ENCODE results near the gene CDC14A. TPM values are rescaled to one million over a fixed set of nuclear protein-coding genes. Genes with fewer than 3 reads are reported as not detected.
"Not testable (repeated sequence)": the region's sequence is repeated elsewhere in the genome, so short reads cannot be mapped to it uniquely, and the experiment has no call there.

Gene CDC14A
- total RNA-seq, 1 donor from 2014 or later = 12.9 TPM

DNA sequence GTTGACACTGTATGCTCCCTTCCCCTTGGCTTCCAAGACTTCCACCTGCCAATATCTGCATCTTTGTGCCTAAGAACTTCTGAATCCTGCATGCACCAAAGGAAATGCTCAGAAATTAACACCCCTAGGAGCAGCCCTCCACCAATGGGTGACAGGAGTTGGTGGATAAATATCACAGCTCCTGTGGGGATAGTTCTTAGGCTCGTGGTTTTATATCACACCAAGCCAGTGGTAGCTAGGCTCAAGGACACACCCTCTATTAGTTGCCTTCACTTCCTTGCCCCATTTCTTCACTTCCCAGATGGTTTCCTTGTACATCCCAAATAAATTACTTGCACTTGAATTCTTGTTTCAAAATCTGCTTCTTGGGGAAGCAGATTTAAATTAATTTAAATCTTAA, 16.9 kb upstream of the CDC14A start:
- no peaks in the 10 kb centered on the region for H3K36me3 Mint-ChIP-seq (ENCODE audit: low read depth, unreplicated experiment)
- no peaks in the 10 kb centered on the region for H3K9me3 Mint-ChIP-seq (ENCODE audit: unreplicated experiment)
- H3K27ac Mint-ChIP-seq (ENCODE audit: unreplicated experiment) = no peak overlapping the region
- peaks cover 5% of the 10 kb centered on the region for H3K4me1 Mint-ChIP-seq (ENCODE audit: unreplicated experiment)
- TF ChIP-seq, protein P1, sequence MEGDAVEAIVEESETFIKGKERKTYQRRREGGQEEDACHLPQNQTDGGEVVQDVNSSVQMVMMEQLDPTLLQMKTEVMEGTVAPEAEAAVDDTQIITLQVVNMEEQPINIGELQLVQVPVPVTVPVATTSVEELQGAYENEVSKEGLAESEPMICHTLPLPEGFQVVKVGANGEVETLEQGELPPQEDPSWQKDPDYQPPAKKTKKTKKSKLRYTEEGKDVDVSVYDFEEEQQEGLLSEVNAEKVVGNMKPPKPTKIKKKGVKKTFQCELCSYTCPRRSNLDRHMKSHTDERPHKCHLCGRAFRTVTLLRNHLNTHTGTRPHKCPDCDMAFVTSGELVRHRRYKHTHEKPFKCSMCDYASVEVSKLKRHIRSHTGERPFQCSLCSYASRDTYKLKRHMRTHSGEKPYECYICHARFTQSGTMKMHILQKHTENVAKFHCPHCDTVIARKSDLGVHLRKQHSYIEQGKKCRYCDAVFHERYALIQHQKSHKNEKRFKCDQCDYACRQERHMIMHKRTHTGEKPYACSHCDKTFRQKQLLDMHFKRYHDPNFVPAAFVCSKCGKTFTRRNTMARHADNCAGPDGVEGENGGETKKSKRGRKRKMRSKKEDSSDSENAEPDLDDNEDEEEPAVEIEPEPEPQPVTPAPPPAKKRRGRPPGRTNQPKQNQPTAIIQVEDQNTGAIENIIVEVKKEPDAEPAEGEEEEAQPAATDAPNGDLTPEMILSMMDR (IDR thresholded peaks at IDR 0.05; ENCODE audit: unreplicated experiment) = no peak
- H3K27me3 Mint-ChIP-seq (ENCODE audit: unreplicated experiment) = no peaks in the 10 kb centered on the region
- DNase-seq (ENCODE audit: low spot score) = no peak
- no peak overlapping the region for H3K4me3 Mint-ChIP-seq (ENCODE audit: unreplicated experiment)

DNA sequence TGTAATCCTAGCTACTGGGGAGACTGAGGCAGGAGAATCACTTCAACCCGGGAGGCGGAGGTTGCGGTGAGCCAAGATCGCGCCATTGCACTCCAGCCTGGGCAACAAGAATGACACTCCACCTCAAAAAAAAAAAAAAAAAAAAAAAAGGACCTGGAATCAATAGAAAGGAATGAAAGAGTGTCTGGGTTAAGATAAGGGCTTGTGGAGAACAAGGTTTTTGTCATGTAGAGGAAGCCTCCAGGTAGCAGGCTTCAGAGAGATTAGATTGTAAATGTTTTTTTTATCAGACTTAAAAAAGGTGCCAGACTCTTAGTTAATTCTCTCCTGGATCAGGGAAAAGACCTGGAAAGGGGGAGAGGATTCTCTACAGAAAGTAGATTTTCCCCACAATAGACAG, 14.4 kb upstream of the CDC14A start:
- not testable (repeated sequence) for H3K36me3 Mint-ChIP-seq (ENCODE audit: low read depth, unreplicated experiment); H3K27ac Mint-ChIP-seq (ENCODE audit: unreplicated experiment); H3K9me3 Mint-ChIP-seq (ENCODE audit: unreplicated experiment); H3K27me3 Mint-ChIP-seq (ENCODE audit: unreplicated experiment); H3K4me1 Mint-ChIP-seq (ENCODE audit: unreplicated experiment); H3K4me3 Mint-ChIP-seq (ENCODE audit: unreplicated experiment); DNase-seq (ENCODE audit: low spot score)

- H3K9me3 Mint-ChIP-seq (ENCODE audit: unreplicated experiment); H3K36me3 Mint-ChIP-seq (ENCODE audit: low read depth, unreplicated experiment); DNase-seq (ENCODE audit: low spot score); H3K27ac Mint-ChIP-seq (ENCODE audit: unreplicated experiment); H3K27me3 Mint-ChIP-seq (ENCODE audit: unreplicated experiment); H3K4me1 Mint-ChIP-seq (ENCODE audit: unreplicated experiment); H3K4me3 Mint-ChIP-seq (ENCODE audit: unreplicated experiment): not testable (repeated sequence)
These were observed 12.6 kb upstream of the CDC14A start for GRCh38 chr1:100339735-100340134.

DNA sequence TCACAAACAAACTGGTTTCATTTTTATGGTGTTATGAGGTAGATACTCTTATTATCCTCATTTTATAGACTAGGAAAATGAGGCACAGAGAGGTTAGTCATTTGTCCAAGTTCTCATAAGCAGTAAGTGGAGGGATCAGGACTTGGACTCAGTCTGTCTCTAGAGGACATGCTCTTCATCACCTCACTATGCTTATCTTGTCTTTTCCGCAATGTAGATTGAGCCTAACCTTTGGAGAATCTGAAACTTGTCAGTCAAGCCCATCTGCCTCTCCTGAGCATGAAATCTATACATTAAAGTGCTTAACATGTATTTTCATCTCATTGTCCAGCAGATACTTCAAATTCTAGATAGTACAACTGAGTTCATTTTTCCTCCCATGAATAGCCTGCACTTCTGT, 11.8 kb upstream of the CDC14A start:
- peaks cover 1% of the 10 kb centered on the region for H3K27me3 Mint-ChIP-seq (ENCODE audit: unreplicated experiment)
- H3K9me3 Mint-ChIP-seq (ENCODE audit: unreplicated experiment) = no peaks in the 10 kb centered on the region
- DNase-seq (ENCODE audit: low spot score) = no peak
- no peaks in the 10 kb centered on the region for H3K36me3 Mint-ChIP-seq (ENCODE audit: low read depth, unreplicated experiment)
- H3K4me3 Mint-ChIP-seq (ENCODE audit: unreplicated experiment) = no peak overlapping the region
- peaks cover 9% of the 10 kb centered on the region for H3K4me1 Mint-ChIP-seq (ENCODE audit: unreplicated experiment)
- TF ChIP-seq, protein P1 (IDR thresholded peaks at IDR 0.05; ENCODE audit: unreplicated experiment) = no peak
- H3K27ac Mint-ChIP-seq (ENCODE audit: unreplicated experiment) = no peak overlapping the region

DNA sequence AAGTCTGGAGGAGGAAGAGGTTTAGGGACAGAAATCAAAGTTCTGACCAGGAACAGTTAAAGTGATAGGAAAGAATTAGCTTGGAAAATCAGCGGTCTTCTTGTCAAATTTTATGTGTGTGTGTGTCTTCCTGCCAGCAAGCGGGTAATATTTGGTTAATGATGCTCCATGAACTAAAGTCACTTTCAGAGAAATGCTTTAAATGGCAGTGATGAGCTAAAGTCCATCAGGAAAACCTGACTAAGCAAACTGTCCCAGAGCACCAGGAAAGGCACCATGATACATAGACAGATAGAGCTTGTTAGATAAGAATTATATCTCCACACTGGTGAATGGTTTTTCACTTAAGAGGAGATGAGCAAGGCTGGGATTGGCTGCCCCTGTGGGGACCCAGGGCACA, 10.0 kb upstream of the CDC14A start:
- Mint-ChIP-seq H3K27ac (ENCODE audit: unreplicated experiment) (no peak overlapping the region), H3K4me1 (ENCODE audit: unreplicated experiment) (peaks cover 4% of the 10 kb centered on the region), H3K4me3 (ENCODE audit: unreplicated experiment) (no peak overlapping the region), H3K9me3 (ENCODE audit: unreplicated experiment) (no peaks in the 10 kb centered on the region), H3K27me3 (ENCODE audit: unreplicated experiment) (peaks cover 1% of the 10 kb centered on the region), H3K36me3 (ENCODE audit: low read depth, unreplicated experiment) (no peaks in the 10 kb centered on the region)
- no peak for DNase-seq (ENCODE audit: low spot score)
- TF ChIP-seq, protein P1 (IDR thresholded peaks at IDR 0.05; ENCODE audit: unreplicated experiment) = no peak

- no peak overlapping the region for H3K4me3 Mint-ChIP-seq (ENCODE audit: unreplicated experiment)
- peaks cover 4% of the 10 kb centered on the region for H3K4me1 Mint-ChIP-seq (ENCODE audit: unreplicated experiment)
- DNase-seq (ENCODE audit: low spot score) = no peak
- no peaks in the 10 kb centered on the region for H3K36me3 Mint-ChIP-seq (ENCODE audit: low read depth, unreplicated experiment)
- TF ChIP-seq, protein P1 (IDR thresholded peaks at IDR 0.05; ENCODE audit: unreplicated experiment) = no peak
- H3K27me3 Mint-ChIP-seq (ENCODE audit: unreplicated experiment) = peaks cover 1% of the 10 kb centered on the region
- no peaks in the 10 kb centered on the region for H3K9me3 Mint-ChIP-seq (ENCODE audit: unreplicated experiment)
- no peak overlapping the region for H3K27ac Mint-ChIP-seq (ENCODE audit: unreplicated experiment)
These were observed 8.4 kb upstream of the CDC14A start for GRCh38 chr1:100343897-100344296.
